Activated effector memory CD4-positive, alpha-beta T cell treated with anti-CD3 and anti-CD28 coated beads, Interleukin-2, amount 50 U/mL, for 16 hours (primary cell): Measurements from ENCODE around the gene PIGW.
"Not testable (repeated sequence)": the region's sequence is repeated elsewhere in the genome, so short reads cannot be mapped to it uniquely, and the experiment has no call there.

Source experiments
- DNase-seq: peaks from one replicate; pipeline ENCODE4 v3.0.0-alpha.2; 2020

PIGW gene

DNA sequence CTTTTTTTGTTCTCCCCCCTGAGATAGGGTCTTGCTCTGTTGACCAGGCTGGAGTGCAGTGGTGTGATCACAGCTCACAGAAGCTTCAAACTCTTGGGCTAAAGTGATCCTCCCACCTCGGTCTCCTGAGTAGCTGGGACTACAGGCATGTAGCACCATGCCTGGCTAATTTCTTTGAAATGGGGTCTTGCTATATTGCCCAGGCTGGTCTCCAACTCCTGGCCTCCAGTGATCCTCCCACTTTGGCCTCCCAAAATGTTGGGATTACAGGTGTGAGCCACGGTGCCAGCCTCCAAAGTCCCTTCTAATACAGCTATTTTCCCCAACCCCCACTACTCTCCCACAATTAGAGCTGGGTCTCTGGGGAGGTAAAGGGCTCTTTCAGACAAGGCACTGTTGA lies 26.3 kb upstream of the PIGW start:
- not testable (repeated sequence) for DNase-seq

DNA sequence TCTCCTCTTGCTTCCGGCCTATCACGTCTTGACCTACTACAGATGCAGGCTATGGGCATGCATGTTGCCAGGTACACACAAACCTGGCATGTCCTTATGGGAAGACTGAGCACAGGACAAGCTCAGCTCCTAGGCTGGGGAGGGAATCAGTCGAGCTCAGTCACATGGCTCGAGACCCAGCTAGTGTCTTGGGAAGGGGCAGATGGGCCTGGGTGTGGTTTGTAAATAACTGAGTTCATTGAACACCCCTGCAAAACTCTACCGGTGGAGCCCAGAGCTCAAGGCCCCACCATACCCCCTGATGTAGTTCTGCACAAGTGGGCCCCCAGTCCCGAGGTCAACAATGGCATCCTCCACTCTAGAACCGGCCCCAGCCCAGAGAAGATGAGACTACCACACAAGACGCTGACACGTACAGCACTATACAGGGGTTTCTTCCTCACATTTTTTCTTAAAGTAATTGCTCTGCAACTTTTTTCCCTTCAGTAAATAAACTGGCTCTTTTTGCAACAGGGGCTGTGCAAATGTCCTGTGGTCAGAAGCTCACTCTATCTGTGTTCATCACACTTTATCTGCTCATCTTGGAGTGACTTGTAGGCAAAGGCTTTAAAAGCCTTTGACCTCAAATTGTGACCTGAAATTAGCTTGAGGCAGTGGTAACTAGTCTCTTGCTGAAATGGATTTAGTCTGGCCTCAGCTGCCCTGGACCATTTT lies 25.4 kb upstream of the PIGW start:
- no peak for DNase-seq

- no peak for DNase-seq
Observed at GRCh38 chr17:36510636-36511035, 24.2 kb upstream of the PIGW start.

DNA sequence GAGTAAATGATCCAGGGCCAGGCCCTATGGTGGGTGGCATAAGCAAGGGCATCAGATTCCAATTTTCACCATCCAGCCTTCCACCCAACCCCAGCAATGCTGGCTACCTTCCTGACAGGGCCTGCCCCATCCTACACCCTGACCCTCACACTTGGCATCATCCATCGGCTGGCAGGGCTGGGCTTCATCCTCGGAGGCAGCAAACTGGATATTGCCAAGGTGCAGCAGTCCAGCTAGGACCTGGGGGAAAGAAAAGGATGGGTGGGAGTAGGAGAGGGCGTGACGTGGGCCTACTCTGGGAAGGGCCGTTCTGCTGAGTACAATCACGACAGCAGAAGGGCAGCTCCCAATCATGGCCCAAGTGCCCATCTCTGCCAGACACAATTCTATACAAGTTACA lies 23.6 kb upstream of the PIGW start:
- DNase-seq = no peak

- DNase-seq = peak; percentile 33
Observed at GRCh38 chr17:36512641-36513040, 22.1 kb upstream of the PIGW start.

DNA sequence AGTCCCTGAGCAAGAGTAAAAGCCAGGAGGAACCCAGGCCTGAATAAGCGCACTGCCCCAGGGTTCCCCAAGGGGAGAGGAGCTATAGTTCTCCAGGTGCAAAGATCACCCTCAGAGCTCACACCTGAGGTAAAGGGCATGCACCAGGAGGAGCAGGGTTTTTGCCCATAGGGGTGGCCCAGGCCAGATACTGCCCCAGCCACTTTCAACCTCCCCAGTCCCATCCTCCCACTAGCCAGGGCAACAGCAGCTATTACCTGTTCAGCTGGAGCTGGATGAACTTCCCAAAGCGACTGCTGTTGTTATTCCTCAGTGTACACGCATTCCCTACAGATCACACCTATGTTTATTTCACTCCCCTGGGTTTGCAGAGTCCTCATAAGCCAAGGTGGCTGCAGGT lies 19.9 kb upstream of the PIGW start:
- DNase-seq = peak; percentile 27

DNA sequence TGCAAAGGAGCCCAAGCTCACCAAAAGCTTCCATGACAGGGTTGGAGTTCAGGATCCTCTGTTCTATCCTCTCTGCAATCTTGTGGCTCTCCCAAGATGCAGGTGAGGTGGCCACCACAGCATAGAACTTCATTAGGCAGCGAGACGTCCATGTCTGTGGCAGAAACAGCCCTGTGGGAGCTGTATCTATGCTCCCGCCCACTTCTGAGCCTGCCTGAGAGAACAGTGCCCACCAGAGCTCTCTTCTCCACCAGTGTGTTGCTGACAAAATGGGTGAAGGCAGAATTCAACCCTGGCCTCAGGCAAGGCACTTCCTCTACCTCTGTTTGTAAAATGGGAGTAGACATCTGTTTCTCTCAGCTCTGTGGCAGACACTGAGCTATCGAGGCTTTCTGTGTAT lies 18.9 kb upstream of the PIGW start:
- peak; percentile 44 for DNase-seq

DNA sequence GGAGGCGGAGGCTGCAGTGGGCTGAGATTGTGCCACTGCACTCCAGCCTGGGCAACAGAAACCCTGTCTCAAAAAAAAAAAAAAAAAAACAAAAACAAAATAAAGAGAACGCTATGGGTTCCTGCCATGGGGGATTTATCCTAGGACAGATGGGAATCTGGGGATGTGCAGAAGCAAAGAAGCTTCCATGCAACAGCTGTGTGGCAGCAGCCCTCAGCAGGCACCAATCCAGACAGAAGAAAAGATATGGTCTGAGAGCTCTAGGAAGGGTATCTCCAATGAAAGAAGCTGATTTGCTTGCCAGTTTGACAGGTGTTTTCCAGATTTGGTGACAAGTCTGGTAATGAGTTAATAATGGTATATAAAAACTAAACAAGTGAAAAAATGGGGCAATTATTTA lies 11.7 kb upstream of the PIGW start:
- no peak for DNase-seq

GRCh38 chr17:36524428-36524876 lies 10.3 kb upstream of the PIGW start:
- DNase-seq = peak; percentile 61

DNA sequence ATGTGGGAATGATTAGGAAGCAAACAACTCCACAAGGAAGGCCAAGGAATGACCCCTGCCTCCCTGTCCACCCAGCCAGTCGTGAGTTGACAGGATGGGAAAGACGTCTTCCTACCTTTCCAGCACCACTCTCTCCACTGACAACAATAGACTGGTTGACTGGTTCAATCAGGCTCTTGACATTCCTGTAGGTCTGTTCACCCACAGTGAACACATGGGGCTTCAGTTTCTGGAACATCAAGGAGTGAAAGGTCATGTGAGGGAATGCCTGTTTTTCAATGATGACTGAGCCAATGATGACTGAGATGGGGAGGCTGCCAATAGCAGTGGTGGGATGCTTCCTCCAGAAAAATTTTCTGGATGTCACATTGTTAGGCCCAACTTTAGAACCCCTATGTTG lies 9.7 kb upstream of the PIGW start:
- peak; percentile 50 for DNase-seq

DNA sequence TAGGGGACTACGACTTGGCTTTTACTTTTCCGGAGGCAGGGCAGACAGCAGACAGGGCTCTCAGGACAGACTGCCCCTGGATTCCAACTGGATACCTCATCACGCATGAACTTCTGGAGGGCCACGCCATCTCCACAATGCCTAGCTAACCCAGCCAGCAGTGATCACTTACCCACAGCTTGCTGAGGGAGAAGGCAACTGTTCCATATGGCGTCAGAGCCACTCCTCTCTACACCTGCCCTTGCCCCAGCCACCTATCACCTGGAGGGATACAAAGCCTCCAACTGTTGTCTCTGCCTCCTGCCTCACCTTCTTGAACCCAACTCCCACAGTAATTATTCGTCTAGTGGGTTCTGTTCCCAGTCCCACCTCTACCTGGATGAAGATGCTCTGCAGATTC lies 8.9 kb upstream of the PIGW start:
- DNase-seq = peak; percentile 27

- peak; percentile 59 for DNase-seq
Observed at GRCh38 chr17:36527621-36528250, 7.1 kb upstream of the PIGW start.

- no peak for DNase-seq
Observed at GRCh38 chr17:36529121-36529520, 5.7 kb upstream of the PIGW start.

- peak; percentile 58 for DNase-seq
Observed at GRCh38 chr17:36532435-36532975, 2.3 kb upstream of the PIGW start.

DNA sequence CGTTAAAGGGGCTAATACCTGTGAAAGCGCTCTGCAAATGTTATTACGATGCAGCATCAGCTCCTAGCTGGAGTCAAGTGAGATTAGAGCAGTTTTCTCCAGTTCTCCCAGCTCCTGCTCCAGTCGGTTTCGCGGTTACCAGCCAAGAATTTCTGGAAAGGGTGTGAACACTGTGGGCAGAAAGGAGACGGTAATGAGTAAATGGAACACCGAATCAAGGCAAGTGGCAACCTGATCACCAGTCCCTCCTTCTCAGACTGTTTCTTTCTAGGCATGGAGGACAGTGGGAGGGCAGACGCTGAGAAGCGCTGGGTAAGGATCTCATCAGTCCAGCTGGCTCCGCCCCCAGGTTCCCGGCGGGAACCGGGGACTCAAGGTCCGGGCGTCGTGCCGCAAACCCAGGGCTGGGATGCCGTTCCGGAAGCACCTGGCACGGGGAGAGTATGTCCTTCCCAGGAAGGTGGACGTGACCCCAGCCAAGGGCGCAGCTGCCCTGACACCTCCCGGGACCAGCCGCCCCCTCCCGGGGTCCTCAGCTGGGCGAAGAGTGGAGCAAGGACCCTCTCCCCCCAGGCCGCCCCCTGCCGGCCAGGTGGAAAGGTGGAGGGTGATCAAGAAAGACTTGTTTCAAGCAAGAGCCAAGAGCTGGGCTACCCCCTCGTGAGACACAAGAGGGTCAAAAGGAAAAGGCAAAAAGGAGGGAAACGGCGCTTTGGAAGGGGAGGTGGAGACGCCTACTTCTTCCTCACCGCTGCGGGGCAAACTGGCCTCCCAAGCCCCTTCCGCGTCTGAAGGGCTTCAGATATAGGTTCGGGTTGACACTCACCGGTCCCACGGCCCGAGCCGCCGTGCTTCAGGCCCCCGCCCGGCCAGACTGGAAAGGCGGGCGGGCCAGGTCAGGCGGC lies 600 bp upstream of the PIGW start:
- peak; percentile 84 for DNase-seq

- DNase-seq = no peak
Observed at GRCh38 chr17:36535669-36536081, 888 bp downstream of the PIGW start.

DNA sequence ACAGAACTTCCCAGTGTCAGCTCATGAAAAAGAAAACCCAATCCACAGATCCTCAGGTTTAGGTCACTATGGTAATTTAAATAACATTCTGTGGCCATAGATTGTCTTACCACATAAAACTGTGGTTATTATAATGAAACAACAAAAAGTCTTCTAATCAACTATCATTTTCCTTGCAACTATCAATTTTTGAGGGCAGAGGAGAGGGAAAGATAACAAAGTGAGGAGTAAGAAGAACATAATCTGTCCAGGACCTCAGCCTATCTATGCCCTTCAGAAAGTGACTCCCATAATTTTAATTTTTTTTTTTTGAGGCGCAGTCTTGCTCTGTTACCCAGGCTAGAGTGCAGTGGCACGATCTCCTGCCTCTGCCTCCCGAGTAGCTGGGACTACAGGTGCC lies 5.9 kb downstream of the PIGW start:
- no peak for DNase-seq

GRCh38 chr17:36542755-36543154 lies 8.0 kb downstream of the PIGW start:
- DNase-seq = peak; percentile 55

- no peak for DNase-seq
Observed at GRCh38 chr17:36544044-36544306, 9.2 kb downstream of the PIGW start.

DNA sequence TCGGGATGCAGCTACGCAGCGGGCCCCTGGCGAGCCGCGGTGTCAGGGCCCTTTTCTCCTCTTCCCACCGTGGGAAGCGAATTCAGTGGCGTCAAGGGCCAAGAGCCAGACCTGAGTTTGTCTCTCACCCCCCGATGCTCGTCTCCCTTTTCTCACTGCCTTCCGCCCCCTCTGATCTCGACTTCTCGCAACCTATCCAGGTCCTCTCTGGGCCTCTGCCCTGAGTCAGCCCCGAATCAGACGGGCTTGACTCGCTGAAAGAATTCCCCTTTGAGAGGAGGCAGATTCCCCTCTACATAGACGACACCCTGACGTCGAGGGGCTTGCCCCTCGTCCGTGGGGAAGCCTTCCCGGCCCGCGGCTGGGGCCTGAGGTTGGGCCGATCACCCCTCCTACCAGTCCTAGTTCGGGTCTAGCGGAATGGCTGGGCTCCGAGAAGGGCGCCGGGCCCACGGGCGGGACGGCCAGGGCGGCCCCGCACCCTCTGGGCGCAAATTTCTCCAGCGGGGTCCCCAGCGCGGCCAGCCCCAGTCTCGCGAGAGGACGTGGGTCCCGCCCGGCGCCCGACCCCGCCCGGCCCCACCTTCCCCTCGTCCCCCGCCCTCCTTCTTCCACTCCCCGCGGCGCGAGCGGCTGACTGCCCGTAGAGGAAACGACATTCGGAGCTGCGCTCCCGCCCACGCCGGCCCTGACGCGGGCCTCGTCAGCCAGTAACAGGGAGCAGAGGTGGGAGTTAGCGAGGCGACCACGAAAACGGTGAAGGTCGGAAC lies 9.7 kb downstream of the PIGW start, which contains the start of gene GGNBP2:
Gene GGNBP2, plus strand, starts transcription at position 613 of the 770 bp plus-strand sequence. CDS start 806 bp downstream, outside the sequence.
- DNase-seq = peak; percentile 95

- DNase-seq = no peak
Observed at GRCh38 chr17:36545077-36545464, 10.3 kb downstream of the PIGW start.
